SIG-M5 (cell line): ENCODE results near the gene TMIGD1.
"Not testable (repeated sequence)": the region's sequence is repeated elsewhere in the genome, so short reads cannot be mapped to it uniquely, and the experiment has no call there.

Experiments
- DNase-seq: peaks from one replicate; lab custom pipeline; 2025; lab: John Stamatoyannopoulos, UW

The TMIGD1 gene

DNA sequence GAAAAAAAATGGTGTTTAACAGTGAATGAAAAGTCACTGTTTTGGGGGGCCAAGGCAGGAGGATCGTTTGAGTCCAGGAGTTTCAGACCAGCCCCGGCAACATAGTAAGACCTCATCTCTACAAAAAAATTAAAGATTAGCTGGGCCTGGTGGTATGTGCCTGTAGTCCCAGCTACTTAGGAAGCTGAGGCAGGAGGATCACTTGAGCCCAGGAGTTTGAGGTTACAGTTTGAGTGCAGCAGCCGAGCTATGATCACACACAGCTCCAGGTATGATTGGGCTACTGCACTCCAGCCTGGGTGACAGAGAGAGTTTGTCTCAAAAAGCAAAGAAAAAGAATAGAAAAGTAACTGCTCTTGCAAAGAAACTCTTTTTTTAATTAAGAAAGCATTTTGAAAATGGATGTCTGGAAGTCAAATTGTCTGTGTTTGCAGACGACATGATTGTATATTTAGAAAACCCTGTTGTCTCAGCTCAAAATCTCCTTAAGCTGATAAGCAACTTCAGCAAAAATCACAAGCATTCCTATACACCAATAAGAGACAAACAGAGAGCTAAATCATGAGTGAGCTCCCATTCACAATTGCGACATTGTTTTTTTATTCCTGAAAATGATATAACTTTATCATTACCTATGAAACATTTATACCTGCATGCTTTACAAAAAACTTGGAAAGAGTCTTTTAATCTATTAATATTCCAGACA is 24.4 kb upstream of the TMIGD1 start:
- no peak for DNase-seq

- no peak for DNase-seq
Measured at GRCh38 chr17:30357476-30357875, 23.6 kb upstream of the TMIGD1 start.

DNA sequence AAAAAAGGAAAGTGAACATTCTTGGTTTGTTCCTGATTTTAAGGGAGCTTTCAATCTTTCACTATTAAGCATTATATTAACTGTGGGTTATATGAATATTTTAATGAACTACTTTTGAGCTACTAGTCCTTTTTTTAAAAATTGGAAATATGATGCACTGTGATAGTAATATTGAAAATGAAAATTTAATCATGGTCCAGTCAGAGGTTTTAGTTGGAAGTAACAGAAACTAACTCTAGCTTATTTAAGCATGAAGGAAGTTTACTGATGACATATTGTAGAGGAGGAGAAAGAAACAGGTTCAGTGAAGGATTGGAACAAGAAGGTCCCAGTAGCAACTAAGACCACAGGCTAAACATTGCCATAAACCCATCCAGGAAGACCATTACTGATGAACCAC is 20.8 kb upstream of the TMIGD1 start:
- no peak for DNase-seq

- DNase-seq: no peak
Measured at GRCh38 chr17:30352240-30352814, 18.5 kb upstream of the TMIGD1 start.

- DNase-seq: peak; percentile 51
Measured at GRCh38 chr17:30351735-30352134, 17.9 kb upstream of the TMIGD1 start.

- not testable (repeated sequence) for DNase-seq
Measured at GRCh38 chr17:30351263-30351662, 17.4 kb upstream of the TMIGD1 start.

DNA sequence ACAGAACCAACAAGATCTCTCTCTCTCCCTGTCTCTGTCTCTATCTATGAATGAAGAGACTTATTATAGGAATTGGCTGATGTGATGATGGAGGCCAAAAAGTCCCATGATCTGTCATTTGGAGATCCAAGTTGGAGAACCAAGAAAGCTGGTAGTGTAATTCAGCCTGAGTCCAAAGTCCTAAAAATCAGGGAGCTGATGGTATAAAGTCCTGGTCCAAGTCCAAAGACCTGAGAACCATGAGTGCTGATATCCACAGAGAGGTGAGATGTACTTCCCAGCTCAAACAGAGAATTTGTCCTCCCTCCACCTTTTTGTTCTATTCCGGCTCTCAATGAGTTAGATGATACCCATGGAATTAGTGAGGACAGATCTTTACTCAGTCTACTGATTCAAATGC is 15.4 kb upstream of the TMIGD1 start:
- no peak for DNase-seq

DNA sequence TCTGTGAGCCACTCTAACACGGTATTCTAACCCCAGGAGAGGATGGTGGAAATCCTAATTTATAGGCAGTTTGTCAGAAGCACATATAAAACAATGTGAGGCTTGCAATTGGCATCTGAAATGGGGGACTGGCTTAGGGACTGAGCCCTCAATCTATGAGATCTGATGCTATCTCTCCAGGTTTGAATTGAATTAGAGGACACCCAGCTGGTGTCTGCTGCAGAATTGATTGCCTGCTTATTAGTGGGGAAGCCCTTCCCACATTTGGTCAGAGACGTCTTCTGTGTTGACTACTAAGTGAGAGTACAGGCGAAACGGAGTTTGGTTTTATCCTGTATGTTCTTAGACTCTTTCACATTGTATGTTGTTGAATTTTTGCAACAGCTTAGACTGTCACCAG is 13.6 kb upstream of the TMIGD1 start:
- no peak for DNase-seq

GRCh38 chr17:30346221-30346795 is 12.5 kb upstream of the TMIGD1 start:
- no peak for DNase-seq

DNA sequence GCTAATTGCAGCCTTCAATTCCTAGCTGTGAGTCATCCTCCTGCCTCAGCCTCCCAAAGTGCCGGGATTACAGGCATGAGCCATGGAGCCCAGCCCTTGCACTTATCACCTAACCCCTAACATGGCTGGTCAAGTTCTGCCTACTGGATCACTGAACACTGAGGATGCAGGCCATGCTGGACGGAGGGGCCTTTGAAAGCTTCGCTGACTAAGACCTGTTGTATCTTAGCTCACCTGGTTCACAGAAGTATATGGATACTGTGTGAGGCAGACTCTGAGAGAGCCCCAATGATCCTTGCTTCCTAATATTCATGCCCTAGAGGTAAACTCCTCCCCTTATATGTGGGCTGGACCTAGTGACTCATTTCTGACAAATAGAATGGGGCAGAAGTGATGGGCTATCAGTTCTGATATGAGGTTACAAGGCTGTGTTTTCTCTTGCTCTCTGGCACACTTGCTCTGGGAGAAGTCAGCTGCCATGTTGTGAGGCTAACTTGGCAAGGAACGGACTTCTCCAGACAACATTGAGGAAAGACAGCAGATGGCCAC is 11.7 kb upstream of the TMIGD1 start:
- no peak for DNase-seq

DNA sequence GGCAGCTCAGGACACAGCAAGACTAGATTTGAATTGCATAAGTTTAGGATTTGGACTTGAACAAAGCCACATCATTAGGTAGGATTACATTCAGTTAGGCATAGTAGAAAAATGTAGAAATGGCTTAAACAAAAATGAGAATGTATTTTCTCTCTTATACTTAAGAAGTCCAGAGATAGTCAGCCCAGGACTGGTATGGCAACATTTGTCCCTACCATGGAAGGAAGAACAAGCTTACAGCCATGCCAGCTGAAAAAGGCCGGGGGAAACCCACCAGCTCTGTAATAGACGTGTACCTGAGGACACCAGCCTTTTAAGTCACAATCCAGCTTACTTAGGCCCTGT is 11.2 kb upstream of the TMIGD1 start:
- DNase-seq: no peak

GRCh38 chr17:30344283-30345088 is 10.6 kb upstream of the TMIGD1 start:
- DNase-seq: peak; percentile 37

GRCh38 chr17:30343796-30344195 is 9.9 kb upstream of the TMIGD1 start:
- no peak for DNase-seq

DNA sequence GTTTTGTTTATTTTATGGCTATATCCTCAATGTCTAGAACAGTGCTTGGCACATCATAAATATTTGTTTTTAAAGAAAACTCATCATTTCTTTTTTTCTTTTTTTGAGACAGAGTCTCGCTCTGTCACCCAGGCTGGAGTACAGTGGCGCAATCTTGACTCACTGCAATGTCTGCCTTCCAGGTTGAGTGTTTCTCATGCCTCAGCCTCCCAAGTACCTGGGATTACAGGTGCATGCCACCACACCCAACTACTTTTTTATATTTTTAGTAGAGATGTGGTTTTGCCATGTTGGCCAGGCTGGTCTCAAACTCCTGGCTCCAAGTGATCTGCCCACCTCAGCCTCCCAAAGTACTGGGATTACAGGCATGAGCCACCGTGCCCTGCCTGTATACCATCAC is 9.4 kb upstream of the TMIGD1 start:
- not testable (repeated sequence) for DNase-seq

- DNase-seq: no peak
Measured at GRCh38 chr17:30341703-30342249, 7.9 kb upstream of the TMIGD1 start.

DNA sequence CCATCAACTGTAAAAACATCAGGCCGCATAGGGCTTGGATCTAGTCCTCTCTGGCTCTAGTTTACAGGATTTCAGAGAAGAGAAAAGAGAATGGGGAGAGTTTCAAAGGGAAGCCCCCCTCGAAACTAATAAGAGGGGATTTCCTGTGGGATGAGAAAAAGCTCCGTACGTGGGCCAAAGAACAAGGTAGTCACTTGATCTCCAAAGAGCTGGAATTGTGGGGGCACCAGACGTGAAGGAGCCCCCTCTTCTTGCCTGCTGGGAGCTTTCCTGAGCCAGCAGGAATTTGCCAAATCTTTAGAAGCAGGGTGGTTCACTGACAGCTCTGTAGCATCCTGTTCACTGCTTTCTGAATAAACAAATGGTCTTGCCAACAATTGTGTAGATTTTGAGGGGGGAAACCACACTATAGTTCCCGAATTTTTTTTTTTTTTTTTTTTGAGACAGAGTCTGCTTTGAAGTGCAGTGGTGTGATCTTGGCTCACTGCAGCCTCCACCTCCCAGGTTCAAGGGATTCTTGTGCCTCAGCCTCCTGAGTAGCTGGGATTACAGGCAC is 7.0 kb upstream of the TMIGD1 start:
- no peak for DNase-seq

DNA sequence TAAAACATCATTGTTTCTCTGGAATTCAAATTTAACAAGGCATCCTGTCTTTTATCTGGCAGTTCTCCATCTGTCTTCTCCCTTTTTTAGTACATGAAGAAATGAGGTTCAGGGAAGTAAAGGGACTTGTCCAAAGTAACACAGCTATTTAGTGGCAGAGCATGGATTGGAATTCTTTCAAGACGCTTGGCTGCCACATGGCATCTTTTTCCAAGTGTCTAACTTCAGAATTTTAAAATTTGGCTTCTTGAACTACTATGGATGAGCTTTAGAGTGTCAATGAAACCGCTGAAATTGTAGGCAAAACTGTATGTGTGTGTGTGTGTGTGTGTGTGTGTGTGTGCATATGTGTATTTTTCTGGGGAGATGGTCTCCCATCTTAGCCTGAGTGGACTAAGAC is 5.2 kb upstream of the TMIGD1 start:
- no peak for DNase-seq

- DNase-seq: no peak
Measured at GRCh38 chr17:30337393-30337999, 3.6 kb upstream of the TMIGD1 start.

DNA sequence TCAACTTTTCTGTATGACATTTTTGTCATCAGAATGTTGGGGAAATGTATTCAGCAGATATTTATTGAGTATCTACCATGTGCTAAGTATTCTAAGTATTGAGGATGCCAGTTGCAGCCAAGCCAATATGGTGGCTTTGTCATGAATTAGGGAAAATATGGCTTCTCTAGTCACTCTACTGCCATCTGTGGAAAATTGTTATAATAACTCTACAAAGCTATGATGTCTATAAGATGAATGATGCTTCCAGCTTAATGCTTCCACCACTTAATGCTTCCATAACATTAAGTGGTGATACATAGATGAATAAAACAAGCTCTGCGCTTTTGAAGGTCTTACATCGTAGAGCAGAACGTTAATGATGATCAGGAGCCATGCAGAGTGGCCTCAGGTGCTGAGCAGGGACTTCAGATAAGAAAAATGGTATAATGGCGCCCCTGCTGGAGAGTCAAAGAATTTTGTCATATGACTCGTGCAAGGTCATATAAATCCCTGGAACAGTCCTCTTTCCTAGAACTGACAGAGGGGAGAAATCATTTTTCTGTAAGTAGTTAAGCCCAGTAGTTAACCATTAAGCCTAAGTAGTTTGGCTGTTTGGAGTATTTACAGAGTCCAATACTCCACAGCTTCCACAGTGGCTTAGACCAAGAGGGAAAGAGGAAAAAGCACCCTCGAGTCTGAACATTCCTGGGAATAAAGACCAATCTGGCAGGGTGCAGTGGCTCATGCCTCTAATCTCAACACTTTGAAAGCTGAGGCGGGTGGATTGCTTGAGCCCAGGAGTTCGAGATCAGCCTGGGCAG is 2.7 kb upstream of the TMIGD1 start:
- no peak for DNase-seq

GRCh38 chr17:30334421-30334820 is 564 bp upstream of the TMIGD1 start:
- DNase-seq: no peak

DNA sequence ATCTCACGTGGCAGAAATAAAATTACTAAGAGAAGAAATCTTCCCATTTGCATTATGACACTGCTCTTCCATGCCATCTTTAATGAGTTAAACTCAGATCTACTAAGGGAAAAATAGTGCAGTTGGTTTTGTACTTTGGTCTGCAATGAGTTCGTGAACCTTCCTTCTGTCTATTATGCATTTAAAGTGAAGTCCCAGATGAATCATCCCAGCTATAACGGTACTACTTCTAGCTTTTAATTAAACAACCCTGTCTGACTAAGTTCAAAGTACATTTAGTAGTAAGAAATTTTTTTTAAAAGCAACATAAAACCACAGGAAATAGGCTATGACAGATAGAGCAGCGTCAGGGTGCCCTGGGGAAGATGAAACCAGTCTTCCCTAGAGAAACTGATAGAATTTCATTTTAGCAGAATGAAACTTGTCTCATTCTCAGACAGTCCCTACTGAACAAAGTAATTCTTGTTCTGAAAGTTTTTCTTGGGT is 1.8 kb downstream of the TMIGD1 start:
- DNase-seq: no peak
